GM19395 (cell line): Measurements from ENCODE around the gene ZSWIM5.
"Not testable (repeated sequence)": the region's sequence is repeated elsewhere in the genome, so short reads cannot be mapped to it uniquely, and the experiment has no call there.

Experiments
- ATAC-seq: cut with Tn5 transposase; IDR thresholded peaks from one replicate; pipeline ENCODE4 v1.9.1; 2021; ENCODE audit warnings: mild to moderate bottlenecking, moderate library complexity; ENCODE audit not compliant: unreplicated experiment

The ZSWIM5 gene

GRCh38 chr1:45205910-45206721, at the start of gene ZSWIM5:
Gene ZSWIM5 (minus strand): TSS chr1:45206605. CDS start chr1:45206350, 255 bp downstream.
- ATAC-seq = peak; percentile 69

GRCh38 chr1:45254490-45254889, 48.1 kb upstream of the ZSWIM5 start:
- no peak for ATAC-seq

- no peak for ATAC-seq
These were observed 44.1 kb upstream of the ZSWIM5 start for GRCh38 chr1:45250544-45250943.

DNA sequence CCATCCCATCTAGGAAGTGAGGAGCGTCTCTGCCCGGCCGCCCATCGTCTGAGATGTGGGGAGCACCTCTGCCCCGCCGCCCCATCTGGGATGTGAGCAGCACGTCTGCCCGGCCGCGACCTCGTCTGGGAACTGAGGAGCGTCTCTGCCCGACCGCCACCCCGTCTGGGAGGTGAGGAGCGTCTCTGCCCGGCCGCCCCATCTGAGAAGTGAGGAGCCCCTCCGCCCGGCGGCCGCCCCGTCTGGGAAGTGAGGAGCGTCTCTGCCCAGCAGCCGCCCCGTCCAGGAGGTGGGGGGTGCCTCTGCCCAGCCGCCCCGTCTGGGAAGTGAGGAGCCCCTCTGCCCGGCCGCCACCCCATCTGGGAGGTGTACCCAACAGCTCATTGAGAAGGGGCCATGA, 41.6 kb upstream of the ZSWIM5 start:
- ATAC-seq = not testable (repeated sequence)

DNA sequence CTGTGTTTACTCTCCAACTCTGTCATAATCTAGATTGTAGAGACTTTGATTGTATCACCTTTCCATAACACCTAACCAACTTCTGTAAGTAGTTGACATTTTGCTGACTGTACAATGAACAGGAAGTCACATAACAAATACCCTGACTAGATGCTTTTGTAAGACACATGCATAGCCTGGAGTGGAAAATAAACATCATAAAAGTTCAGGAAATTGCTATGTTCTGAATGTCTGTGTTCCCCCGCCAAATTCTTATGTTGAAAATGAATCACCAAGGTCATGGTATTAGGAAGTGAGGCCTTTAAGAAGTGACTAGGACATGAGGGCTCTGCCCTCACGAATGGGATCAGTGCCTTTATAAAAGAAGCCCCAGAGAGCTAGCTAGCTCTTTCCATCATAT, 40.4 kb upstream of the ZSWIM5 start:
- ATAC-seq = no peak

- ATAC-seq = not testable (repeated sequence)
These were observed 40.0 kb upstream of the ZSWIM5 start for GRCh38 chr1:45246359-45246758.

GRCh38 chr1:45244660-45245059, 38.3 kb upstream of the ZSWIM5 start:
- no peak for ATAC-seq

DNA sequence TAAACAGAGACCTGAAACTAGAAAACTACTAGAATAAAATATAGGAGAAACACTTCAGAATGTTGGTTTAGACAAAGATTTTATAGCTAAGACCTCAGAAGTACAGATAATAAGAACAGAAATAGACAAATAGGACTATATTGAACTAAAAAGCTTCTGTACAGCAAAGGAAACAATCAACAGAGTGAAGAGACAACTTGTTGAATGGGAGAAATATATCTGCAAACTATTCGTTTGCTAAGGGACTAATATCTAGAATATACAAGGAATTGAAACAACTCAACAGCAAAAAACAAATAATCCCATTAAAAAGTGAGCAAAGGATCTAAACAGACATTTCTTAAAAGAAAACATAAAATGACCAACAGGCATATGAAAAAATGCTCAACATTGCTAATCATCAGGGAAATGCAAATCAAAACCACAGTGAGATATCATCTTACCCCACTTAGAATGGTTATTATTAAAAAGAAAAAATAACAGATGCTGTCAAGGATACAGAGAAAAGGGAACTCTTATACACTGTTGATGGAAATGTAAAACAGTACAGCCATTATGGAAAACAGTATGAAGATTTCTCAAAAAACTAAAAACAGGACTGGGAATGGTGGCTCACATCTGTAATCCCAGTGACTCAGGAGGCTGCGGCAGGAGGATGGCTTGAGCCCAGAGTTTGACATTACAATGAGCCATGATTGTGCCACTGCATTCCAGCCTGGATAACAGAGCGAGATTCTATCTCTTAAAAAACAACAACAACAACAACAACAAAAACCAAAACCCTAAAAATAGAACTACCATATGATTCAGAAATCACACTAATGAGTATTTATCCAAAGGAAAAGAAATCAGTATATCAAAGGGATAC, 37.3 kb upstream of the ZSWIM5 start:
- ATAC-seq = no peak

GRCh38 chr1:45238846-45239245, 32.4 kb upstream of the ZSWIM5 start:
- ATAC-seq = no peak

GRCh38 chr1:45236136-45236535, 29.7 kb upstream of the ZSWIM5 start:
- ATAC-seq = no peak

DNA sequence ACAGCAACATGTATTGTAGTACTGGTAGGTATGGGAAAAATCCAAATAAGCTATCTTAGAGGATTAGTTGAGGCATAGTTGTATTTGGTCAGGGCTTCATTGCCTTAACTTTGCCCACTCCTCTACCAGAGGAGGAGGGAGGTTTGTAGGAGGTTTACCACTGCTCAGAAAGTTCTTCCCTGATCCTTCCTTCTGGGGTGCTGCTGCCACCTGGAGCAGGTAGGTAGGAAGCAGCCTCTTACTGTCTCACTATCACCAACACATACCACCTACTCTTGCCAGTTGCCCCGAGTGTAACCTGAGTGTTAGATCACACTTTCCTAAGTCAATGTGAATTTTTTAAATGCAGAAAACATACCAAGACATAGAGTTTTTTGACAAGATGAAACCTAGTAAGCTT, 24.1 kb upstream of the ZSWIM5 start:
- ATAC-seq = no peak

DNA sequence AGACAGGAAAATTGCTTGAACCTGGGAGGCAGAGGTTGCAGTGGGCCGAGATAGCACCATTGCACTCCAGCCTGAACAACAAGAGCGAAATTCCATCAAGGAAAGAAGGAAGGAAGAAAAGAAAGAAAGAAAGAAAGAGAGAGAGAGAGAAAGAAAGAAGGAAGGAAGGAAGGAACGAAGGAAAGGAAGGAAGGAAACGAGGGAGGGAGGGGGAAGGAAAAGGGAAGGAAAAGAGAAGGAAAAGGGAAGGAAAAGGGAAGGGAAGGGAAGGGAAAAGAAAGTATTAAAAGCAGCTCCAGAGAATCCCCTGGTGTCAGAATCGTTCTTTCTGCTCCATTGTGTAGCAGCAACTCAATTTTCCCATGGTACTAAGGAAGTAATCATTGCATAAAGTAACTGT, 19.2 kb upstream of the ZSWIM5 start:
- ATAC-seq = no peak

DNA sequence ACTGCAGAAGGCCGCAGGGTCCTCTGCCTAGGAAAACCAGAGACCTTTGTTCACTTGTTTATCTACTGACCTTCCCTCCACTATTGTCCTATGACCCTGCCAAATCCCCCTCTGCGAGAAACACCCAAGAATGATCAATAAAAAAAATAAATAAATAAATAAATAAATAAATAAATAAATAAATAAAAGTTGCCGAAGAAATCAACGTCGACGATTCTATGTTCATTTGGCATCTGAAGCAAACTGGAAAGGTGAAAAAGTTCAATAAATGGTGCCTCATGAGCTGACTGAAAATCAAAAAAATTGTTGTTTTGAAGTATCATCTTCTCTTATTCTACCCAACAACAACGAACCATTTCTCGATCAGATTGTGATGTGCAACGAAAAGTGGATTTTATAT, 17.3 kb upstream of the ZSWIM5 start:
- ATAC-seq = not testable (repeated sequence)

DNA sequence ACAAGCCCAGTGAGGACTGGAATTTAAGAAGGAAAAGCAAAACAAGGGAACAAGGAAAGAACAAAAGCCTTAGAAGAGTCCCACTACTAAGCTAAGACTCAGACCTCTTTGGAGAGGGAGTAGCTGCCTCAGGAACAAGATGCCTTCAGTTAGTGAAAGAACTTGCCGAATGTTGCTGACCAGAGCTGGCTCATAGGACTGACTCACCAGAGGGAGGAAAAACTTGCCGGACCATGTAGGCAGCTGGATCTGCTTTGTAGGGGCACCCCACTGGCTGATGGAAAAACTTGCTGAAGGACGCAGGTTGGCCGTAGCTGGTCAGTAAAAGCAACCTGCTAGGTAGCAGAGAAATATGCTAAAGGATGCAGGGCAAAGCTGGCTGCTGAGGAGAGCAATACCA, 15.3 kb upstream of the ZSWIM5 start:
- no peak for ATAC-seq

GRCh38 chr1:45216861-45217260, 10.5 kb upstream of the ZSWIM5 start:
- ATAC-seq = no peak

DNA sequence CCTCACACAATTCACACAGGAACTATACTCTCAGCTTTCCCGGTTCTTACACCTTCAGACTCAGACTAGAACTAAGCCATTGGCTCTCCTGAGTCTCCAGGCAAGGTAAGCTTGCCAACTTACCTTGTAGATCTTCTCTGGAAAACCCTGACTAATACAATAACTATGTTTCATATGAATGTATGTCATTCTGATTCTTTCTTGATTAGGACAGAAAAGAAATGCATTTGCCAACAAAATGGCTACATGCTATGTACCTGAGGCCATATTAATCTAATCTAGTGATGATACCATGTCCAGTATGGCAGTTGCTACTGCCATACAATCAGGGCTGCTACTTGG, 9.8 kb upstream of the ZSWIM5 start:
- ATAC-seq = no peak

- no peak for ATAC-seq
These were observed 9.2 kb upstream of the ZSWIM5 start for GRCh38 chr1:45215485-45216199.

GRCh38 chr1:45213892-45214291, 7.5 kb upstream of the ZSWIM5 start:
- no peak for ATAC-seq

DNA sequence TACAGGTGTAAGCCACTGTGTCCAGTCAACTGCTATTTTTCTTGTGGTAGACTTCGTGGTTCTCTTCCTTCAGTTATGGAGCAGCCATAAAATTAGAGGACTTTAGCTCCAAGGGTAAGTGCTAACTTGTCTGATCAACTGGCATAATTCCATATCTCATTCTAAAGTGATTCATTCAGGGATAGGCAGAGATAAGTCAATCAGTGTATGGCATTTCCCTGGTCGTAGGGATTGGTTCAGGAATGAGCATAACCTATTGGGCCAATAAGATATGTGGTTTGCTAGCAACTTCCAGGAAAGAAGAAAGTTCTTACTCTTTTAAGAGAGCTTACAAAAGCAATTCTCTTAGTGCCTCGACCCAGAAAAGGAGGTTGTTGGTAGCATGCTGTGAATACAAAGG, 4.7 kb upstream of the ZSWIM5 start:
- no peak for ATAC-seq

- ATAC-seq = no peak
These were observed 611 bp upstream of the ZSWIM5 start for GRCh38 chr1:45206808-45207623.
